ENCODE measurements around the gene DCDC2C. TPM values are rescaled to one million over a fixed set of nuclear protein-coding genes. Genes with fewer than 3 reads are reported as not detected.

The DCDC2C gene
- total and polyA plus RNA-seq, 2 of the 4 experiments (the other 2 are of a cell fraction), result not detected

DNA sequence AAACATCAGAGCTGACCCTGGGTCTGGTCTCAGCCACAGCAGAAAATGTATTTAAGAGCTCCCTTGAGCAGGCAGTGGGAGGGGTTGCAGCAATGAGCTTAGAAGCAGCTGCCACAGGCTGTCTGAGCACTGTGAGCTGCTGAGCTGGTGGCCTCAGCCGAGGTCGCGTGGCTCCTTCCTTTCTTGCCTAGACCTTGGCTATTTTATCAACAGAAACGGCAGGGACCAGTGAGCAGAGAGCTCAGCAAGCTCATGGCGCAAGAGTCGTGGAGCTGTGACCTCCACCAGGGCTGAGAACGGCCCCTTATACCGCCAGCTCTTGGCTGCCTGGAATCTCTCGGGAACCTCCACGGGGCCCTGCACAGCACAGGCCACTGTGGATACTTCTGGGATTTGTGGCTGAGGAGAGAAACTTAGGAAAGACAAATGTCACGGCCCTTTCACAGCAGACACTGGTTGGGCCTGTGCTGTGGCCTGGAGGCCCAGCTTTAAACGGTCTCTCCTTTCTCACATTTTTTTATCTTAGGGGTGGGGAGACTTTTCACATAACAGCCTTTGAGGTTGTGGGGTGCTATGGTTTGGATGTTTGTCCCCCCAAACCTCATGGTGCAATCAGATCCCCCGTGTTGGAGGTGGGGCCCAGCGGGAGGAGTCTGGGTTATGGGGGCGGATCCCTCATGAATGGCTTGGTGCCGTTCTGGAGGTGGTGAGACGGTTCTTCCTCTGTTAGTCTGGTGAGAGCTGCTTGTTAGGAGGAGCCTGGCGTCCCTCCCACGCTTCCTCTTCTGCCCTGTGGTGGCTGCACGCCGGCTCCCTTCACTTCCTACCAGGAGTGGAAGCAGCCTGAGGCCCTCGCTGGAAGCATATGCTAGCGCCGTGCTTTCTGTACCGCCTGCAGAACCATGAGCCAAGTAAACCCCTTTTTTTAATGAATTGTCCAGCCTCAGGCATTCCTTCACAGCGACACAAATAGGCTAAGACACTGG lies 43.6 kb upstream of the DCDC2C start:
- Histone ChIP-seq H2AK5ac (ENCODE audit: low read depth, low read length) (no peak overlapping the region), H2BK120ac (ENCODE audit: low read depth, low read length) (peak overlapping the region; percentile 6; the same call in 1 of the 2 replicates), H2AK9ac (replicated peaks; ENCODE audit: low read depth, low read length, poor library complexity) (peak overlapping the region; percentile 34), H3K4me3 (ENCODE audit: insufficient read depth, low read depth, low read length) (no peak overlapping the region), H3K18ac (ENCODE audit: low read depth, low read length) (peak overlapping the region; percentile 27; the same call in 1 of the 2 replicates), H3K27me3 (ENCODE audit: control insufficient read depth, insufficient read depth, low read length) (no peaks in the 10 kb centered on the region), H3K4me1 (ENCODE audit: control insufficient read depth, insufficient read depth, low read length) (peaks cover 10% of the 10 kb centered on the region; the same call in 1 of the 2 replicates), H4K20me1 (ENCODE audit: insufficient read depth, low read length) (no peaks in the 10 kb centered on the region), H3K56ac (ENCODE audit: extremely low read depth, insufficient read depth, low read length) (no peak overlapping the region), H4K5ac (ENCODE audit: low read depth, low read length) (peak overlapping the region; percentile 30; the same call in 1 of the 2 replicates), H3K4me2 (ENCODE audit: low read depth, low read length) (no peak overlapping the region), H3K27ac (ENCODE audit: insufficient read depth, low read length) (peak overlapping the region; percentile 51; the same call in 1 of the 2 replicates), H3K4ac (ENCODE audit: low read depth, low read length) (no peak overlapping the region; the same call in 1 of the 2 replicates), H3K9me3 (ENCODE audit: control insufficient read depth, insufficient read depth, low read length) (no peaks in the 10 kb centered on the region), H3K23ac (ENCODE audit: low read depth, low read length) (no peak overlapping the region), H3K9me1 (ENCODE audit: insufficient read depth, low read length) (no peaks in the 10 kb centered on the region), H3K9ac (ENCODE audit: low read depth, low read length) (no peak overlapping the region; the same call in 1 of the 2 replicates), H2AFZ (replicated peaks; ENCODE audit: low read length, poor library complexity) (peak overlapping the region; percentile 77), H2BK15ac (ENCODE audit: low read depth, low read length) (no peak overlapping the region), H4K8ac (ENCODE audit: low read depth in 2 of 2, low read length in 2 of 2) (peak overlapping the region in 1 of 2 experiments; percentile 28; a peak in 1 of 4 replicates), H2BK20ac (ENCODE audit: low read depth, low read length) (no peak overlapping the region), H3K36me3 (ENCODE audit: control insufficient read depth, insufficient read depth, low read length) (no peaks in the 10 kb centered on the region), H3K79me1 (ENCODE audit: low read depth in 1 of 2, low read length in 2 of 2) (no peaks in the 10 kb centered on the region), H3K14ac (replicated peaks; ENCODE audit: low read depth, low read length) (no peak overlapping the region), H2BK5ac (ENCODE audit: low read depth, low read length, poor library complexity, severe bottlenecking) (no peak overlapping the region), H4K91ac (ENCODE audit: insufficient read depth, low read depth, low read length) (no peak overlapping the region)
- TF ChIP-seq MAZ (IDR thresholded peaks at IDR 0.05; ENCODE audit: borderline replicate concordance, low read depth, low read length), result no peak
- TF ChIP-seq, protein P1, sequence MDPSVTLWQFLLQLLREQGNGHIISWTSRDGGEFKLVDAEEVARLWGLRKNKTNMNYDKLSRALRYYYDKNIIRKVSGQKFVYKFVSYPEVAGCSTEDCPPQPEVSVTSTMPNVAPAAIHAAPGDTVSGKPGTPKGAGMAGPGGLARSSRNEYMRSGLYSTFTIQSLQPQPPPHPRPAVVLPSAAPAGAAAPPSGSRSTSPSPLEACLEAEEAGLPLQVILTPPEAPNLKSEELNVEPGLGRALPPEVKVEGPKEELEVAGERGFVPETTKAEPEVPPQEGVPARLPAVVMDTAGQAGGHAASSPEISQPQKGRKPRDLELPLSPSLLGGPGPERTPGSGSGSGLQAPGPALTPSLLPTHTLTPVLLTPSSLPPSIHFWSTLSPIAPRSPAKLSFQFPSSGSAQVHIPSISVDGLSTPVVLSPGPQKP (IDR thresholded peaks at IDR 0.05; ENCODE audit: borderline replicate concordance, low read depth, low read length), result no peak
- TF ChIP-seq FOS (IDR thresholded peaks at IDR 0.05; ENCODE audit: low read depth, low read length), result no peak
- TF ChIP-seq CEBPB (IDR thresholded peaks at IDR 0.05; ENCODE audit: low read depth, low read length), result no peak
- TF ChIP-seq POLR2A (IDR thresholded peaks at IDR 0.05; ENCODE audit: low read depth, low read length), result no peak
- no peak for TF ChIP-seq RCOR1 (IDR thresholded peaks at IDR 0.05; ENCODE audit: insufficient replicate concordance, low read length)
- no peak for TF ChIP-seq NFE2L2 (IDR thresholded peaks at IDR 0.05; ENCODE audit: low read depth, low read length)
- POLR2A ChIA-PET (ENCODE audit: unreplicated experiment), result no interaction called here
- DNase-seq (peak; percentile 38), ATAC-seq (ENCODE audit: low read depth) (peak; percentile 85)
- no TSS peak for BruUV-seq (replicated peaks)
- dilution Hi-C loops (cut with HindIII; ENCODE audit: low sequenced_read_pairs, unreplicated experiment), result no loop called here
- CTCF ChIA-PET, result no interaction called here
- 39% methylated on average over 11 of the region's 26 CpGs; no CpG with 5 or more reads in 1 of the 2 experiments for WGBS, 2 experiments (ENCODE audit: extremely low coverage in 2 of 2, insufficient read length in 1 of 2)
- intact Hi-C loops (cut with micrococcal nuclease), result no loop called here
- in situ Hi-C loops (cut with MboI; ENCODE audit: low sequenced_read_pairs), result loop anchor here (25.0 kb wide), 1 partner anchor 1797 kb away; no protein-coding TSS in a partner anchor
